Suprapubic skin (tissue), 3 donors: Measurements from ENCODE around the gene MLX.

ENCODE experiments used
- CTCF ChIP-seq, 2 donors: fragments of 200-600 bp in 1 of 2; fragments of 450-650 bp in 1 of 2; sonication (generic) in 1 of 2; IDR thresholded peaks; one replicate each; pipeline ENCODE4 v1.5.1; 2016 to 2019; ENCODE audit warnings: antibody characterized with exemption in 2 of 2, mild to moderate bottlenecking in 1 of 2, moderate library complexity in 1 of 2
- POLR2AphosphoS5 ChIP-seq, 3 donors: sonication (generic); formaldehyde crosslinking; IDR thresholded peaks; one replicate each; pipeline ENCODE4 v1.6.1; 2017; ENCODE audit warnings: antibody characterized with exemption in 3 of 3

- no peak for TF ChIP-seq CTCF (IDR thresholded peaks at IDR 0.05)
- no peak for TF ChIP-seq POLR2AphosphoS5 (IDR thresholded peaks at IDR 0.05)
Observed at GRCh38 chr17:42527932-42528331, 39.0 kb upstream of the MLX start.
